ENCODE data around the gene PAPPA.

PAPPA gene

DNA sequence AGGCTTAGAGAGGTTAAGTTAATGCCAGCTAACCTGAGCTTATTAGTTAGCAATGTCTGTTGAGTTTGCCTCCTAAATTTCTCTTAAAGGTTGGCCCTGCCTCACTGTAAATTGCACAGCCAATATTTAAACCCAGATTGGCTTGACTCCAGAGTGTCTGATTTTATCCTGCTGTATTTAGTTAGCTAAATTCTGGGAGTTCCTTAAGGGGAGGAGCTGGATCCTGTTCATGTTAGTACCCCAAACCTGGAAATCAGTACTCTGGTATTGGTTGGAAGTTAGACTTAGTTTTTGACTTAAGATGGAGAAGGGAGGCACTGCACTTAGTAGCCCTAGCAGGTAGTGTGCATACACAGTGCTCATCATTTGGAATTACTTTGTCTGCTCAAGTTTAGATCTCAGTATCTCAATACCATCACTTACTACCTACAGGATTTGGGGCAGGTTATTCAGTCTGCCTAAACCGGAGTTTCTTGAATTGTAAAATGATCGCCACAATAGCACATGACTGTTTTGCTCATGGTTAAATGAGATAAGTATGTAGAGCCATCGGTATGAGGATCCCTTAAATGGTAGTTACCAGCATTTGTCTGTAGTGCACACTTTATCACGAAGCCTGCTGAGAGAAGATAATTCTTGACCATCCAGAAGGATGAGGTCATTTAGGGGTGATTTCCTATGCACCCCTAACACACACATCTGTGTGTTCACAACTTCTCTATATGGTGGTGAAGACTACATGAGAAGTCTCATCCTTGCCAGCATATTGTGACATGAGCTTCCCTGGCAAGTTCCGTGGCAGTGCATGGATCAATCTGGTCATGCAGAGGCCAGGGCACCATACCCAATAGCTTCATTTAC is 268.8 kb downstream of the PAPPA start:
- DNase-seq (ENCODE audit: low spot score), result no peak

DNA sequence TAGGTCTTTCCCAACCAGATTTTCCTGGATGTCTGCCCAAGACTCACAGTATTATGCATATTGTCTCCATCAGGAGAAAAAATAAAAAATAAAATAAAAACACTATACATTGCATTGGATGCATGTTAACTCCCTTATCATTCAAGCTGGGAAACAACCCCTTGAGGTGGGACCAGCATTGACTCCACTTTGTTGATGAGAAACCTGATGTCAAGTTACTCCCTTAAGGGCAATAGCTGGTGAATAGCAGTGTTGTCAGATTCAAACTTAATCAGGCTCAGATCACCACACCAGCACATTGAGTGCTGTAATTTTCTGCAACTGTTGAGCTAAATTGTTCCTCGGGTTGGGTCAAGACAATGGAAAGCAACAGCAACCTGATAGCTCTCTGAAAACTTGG is 269.6 kb downstream of the PAPPA start:
- no peak for DNase-seq (ENCODE audit: low spot score)

DNA sequence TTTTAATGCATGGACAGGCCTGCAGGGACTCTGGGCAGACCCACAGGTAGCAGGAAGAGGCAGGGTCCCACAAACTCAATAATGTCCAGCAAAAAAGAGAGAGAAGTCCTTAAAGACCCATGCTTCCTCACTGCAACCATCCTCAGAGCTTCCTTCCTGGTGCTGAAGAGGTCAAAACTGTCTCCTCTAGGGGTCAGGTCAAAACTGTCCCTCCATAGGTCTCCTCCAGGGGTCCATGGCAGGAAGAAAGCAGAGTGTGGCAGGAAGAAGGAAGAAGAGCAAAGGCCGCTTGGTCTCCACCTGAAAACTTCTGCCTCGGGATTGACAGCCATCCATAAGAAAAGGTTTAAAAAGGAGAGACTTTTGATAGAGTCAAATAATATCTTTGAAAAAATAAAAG is 271.7 kb downstream of the PAPPA start:
- no peak for DNase-seq (ENCODE audit: low spot score)

DNA sequence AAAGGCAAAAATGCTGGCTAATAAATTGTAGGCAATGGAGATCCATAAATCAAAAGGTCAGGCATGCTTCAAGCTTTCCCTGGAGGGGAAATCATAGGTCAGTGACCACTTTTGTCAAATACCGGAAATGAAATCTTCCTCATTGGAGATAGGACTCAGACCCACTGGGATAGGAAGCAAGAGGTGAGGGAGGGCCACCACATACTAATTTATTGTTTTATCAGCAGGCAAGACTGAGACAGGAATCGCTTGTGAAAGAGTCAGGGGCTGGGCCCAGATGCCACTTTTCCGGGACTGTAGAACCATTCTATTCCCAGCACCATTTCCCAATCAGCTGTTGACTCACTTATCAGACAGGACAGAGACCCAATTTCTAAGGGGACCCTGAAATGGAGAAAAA is 277.3 kb downstream of the PAPPA start:
- DNase-seq (ENCODE audit: low spot score), result no peak

DNA sequence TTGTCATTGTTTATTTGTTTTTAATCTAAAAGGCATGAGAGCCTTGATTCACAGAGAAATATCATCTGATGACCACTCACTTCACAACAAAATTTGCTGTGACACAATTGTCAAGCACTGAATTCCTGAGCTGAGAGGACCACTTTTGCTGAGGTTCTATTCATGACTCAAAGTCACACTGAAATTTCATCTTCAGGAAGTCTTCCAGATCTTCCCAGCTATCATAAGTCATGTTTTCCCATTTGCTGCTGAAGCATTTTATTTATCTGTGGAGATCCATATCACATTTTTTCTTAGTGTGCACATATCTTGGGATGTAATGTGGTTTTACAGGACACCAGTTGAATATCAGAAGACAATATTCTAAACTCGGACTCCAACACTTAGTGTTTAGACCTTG is 278.5 kb downstream of the PAPPA start:
- no peak for DNase-seq (ENCODE audit: low spot score)

DNA sequence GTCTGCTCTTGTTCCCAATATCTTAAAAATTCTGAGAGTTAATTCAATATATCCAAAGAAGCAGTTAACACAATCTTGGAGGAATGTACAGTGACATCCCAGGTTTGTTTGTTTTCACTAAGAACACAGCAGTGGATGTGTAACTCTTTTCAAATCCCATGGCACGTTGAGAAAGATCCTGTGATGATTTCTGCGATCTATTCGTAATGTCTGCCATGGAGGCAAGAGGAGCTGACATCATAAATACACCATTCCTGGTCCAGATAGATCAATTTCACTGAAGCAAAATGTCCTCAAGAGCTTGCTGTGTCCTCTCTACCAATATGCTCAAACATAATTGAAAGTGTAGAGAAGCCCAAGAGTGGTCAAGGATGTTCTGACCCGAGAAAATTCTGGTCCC is 280.7 kb downstream of the PAPPA start:
- no peak for DNase-seq (ENCODE audit: low spot score)

DNA sequence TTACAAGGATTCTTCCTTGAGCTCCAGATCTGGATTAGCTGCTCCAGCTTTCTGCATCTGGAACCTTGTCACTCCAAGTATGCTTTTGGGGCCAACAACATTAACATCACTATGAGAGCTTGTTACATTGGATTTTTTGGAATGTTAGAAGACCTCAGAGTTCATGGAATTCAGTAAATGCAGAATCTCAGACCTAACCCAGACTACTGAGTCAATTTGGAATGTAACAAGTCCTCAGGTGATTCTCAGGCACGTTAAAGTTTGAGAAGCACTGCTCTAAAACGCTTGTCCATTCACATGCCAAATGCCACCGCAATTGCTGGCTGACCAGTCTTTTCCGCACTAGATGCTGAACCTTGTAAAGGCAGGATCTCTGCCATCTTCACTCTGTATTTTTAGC is 282.1 kb downstream of the PAPPA start:
- no peak for DNase-seq (ENCODE audit: low spot score)

DNA sequence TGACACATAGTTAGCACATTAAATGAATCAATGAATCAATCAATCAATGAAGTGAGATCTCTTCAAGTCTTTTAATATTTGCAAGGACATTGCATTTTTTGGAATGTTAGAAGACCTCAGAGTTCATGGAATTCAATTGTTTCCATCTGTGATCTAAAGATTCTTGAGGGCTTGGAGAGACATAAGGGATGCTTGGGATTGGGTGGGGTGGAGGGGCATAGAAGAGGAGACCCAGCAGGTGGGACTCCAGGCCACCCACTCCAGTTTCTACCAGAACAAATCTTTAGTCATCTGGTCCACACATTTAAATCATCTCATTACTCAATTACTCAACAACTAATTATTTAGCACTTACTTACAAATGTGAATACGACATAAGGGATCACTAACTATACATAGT is 282.5 kb downstream of the PAPPA start:
- DNase-seq (ENCODE audit: low spot score), result no peak

DNA sequence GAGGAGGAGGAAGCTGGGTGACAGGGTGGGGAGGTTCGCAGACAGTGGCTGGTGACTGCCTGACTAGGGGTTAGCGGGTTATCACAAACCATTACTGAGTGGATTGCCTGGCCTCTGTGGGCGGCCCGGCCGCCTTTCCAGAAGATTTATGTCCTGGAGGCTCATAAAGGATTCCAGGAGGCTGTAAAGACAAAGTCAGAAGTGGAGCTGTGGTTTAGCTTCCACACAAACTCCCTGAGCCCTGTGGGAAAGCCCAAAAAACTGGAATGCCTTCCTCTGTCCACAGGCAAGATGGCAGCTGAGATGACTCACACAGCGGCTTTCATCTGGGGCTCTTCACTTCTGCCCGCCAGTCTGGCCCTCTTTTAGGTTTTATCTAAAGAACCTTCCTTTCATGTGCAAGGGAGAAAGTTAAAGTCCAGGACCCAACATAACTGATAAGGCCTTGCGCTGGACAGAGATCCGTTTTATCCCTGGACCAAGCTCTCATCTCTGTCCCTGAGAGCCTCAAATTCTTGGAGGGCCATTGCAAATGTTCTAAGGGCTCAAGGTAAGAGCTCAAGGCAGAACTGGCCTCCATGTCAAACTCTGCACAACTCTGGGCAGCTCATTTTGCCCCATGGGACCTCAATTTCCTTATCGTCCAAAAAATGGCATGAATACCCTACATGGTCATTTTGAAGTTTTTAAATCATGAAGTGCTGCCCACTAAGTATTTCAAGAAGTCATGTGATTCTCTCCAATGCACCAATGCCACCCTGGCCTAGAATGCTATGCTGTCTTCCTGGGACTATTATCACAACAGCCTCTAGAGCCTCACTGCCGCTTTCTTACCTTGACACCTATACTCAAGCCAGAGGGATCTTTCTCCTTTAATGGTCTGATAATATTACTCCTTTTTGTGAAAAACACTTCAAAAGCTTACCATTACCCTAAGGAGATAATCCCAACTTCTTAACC is 284.1 kb downstream of the PAPPA start:
- no peak for DNase-seq (ENCODE audit: low spot score)

DNA sequence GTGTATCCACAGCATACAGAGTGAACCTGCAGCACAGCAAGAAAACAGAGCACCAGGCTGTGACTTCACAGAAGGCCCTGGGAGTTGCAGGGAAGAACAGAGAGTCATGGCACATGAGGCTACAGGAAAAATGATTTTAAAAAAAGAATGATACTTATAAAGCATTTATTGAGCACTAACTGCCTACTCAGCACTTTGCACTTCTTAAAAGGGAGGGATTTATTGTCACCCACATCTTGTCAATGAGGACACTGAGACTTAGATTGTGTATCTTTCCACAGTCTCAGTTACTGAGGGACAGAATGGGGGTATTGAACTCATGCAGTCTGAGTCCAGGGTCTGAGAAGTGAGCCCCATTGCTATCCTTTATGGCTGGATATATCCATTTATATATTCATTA is 288.9 kb downstream of the PAPPA start:
- DNase-seq (ENCODE audit: low spot score), result no peak

DNA sequence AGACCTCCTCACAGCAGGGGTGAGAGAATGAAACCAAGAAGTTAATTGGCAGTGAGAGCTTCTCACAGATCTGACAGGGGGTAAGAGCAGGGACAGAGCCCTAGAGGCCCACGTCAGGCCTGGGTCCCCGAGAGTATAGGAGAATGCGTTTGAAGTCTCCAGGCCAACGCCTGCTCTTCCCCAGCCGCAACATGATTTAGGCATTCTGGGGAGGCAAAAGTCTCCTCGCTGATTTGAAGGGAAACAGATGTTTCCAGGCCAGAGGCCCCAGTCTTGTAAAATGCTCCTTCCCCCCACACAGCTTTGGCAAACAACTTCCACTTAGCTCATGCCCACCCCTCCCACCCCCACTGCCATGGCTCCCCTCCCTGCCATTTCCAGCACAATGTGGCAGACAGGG is 294.3 kb downstream of the PAPPA start:
- no peak for DNase-seq (ENCODE audit: low spot score)

DNA sequence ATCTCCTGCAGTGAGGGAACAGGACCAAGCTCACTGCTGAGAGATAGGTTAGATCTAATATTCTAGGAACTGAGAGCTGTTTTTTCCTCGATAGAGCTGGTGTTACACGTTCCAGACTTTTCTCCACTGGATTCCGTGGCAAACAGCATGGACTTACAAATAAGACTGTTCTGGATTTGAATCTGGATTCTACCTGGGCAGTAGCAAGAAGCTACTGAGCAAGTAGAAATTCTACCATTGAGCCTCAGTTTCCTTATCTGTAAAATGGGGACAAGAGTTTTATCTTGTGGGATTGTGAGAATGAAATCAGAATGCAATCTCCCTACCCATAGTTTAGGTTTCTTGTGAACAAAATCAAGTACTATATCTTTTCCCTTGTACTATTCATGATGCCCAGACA is 294.8 kb downstream of the PAPPA start:
- DNase-seq (ENCODE audit: low spot score), result no peak

DNA sequence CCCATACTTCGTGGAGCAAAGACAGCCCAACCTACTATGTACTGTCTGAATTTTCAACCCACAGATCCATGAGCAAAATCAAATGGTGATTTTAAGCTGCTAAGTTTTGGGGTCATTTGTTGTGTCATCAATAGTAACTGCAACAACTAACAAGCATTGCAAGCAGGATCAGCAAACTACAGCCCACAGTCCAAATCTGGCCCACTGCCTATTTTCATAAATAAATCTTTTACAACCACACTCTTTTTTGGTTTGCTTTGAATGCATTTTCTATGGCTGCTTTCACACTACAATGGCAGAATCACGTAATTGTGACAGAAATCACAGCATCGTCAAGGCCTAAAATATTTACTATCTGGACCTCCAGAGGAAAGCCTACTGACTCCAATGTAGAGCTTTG is 296.4 kb downstream of the PAPPA start:
- DNase-seq (ENCODE audit: low spot score), result no peak

DNA sequence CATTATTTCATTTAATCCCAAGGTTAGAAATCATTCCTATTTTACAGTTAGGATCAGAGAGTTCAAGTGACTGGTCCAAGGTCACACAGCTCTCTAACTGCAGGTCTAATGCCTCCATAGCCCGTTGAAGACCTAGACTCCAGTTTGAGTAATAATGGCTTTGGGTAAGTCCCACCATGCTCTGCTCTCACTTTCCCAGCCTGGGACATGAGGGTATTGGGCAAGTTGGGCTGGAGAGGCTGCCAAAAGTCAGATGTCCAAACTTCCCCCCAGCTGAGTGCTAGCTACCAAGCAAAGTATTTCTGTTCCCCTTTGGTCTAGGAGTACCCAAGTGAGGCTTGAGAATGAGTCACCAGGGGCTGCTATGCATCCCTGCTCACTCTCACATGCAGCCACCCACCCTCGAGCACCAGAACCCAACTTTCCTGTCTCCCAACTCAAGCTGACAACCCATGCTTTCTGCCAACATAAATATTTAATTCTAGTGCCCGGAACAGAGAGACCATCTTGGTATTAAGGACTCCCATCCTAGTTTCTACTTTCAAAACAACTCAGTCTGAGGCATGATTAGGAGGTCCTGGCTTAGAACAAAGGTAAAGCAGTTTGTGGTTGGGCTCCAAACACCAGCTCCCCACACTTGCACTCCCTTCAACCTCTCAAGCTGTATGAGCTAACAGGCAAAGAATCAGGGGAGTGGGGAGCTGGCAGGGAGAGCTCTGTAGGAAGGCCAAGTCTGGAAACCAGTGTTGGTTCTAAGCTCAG is 297.0 kb downstream of the PAPPA start:
- DNase-seq (ENCODE audit: low spot score), result no peak

DNA sequence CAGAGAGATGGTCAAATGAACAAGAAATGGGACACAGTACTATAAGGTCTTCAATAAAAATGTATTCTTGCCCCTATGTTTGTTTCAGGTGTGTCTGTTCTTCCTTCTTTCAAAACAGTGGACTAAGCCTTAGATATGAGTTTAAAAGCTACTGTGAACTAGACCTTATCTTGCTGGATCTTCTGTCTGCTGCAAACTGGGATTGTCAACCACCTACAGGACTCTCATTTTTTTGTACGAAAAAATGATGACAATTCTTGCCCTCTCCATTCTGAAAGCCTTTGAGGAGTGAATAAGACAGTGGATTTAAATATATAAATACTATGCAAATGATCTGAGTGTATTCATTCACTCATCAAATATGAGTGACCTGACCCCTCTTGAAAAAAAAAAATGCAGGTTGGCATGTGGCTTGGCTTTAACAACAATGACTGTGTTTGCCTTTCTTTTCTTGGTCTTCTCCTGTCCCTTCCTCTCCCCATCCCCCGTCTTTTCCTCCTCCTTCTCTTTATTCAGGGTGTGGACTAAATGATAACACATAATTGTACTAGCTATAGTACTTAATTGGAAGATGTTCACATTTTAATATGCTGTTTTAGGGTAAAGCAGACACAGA is 298.0 kb downstream of the PAPPA start:
- DNase-seq (ENCODE audit: low spot score), result no peak
